Mammary epithelial cell (primary cell): ENCODE data around the gene RBM15B.
"Not testable (repeated sequence)": the region's sequence is repeated elsewhere in the genome, so short reads cannot be mapped to it uniquely, and the experiment has no call there.

ENCODE experiments used
- EZH2 ChIP-seq: IDR thresholded peaks from 2 replicates; pipeline ENCODE4 v1.6.1; 2012; ENCODE audit warnings: low read length, inconsistent platforms, borderline replicate concordance
- TF ChIP-seq, protein P1 (sequence below), 2 donors: IDR thresholded peaks in 1 of 2; conservative IDR thresholded peaks in 1 of 2; 2 replicates each; pipeline ENCODE4 v1.5.1; 2011 to 2012; ENCODE audit warnings: inconsistent platforms in 2 of 2, low read length in 2 of 2, mild to moderate bottlenecking in 2 of 2, control low read depth in 1 of 2, low read depth in 1 of 2; ENCODE audit not compliant: insufficient read depth in 1 of 2; ENCODE audit errors: extremely low read depth in 1 of 2

DNA sequence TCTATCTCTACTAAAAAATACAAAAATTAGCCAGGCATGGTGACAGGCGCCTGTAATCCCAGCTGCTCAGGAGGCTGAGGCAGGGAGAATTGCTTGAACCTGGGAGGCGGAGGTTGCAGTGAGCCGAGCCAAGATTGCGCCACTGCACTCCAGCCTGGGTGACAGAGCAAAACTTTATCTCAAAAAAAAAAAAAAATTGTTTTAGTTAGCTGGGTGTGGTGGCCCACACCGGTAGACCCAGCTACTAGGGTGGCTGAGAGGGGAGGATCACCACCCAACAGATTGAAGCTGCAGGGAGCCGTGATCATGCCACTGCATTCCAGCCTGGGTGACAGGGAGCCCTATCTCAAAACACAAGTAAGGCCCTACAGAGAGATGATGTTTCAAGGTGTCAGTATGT, 3.8 kb upstream of the RBM15B start:
- TF ChIP-seq, protein P1, sequence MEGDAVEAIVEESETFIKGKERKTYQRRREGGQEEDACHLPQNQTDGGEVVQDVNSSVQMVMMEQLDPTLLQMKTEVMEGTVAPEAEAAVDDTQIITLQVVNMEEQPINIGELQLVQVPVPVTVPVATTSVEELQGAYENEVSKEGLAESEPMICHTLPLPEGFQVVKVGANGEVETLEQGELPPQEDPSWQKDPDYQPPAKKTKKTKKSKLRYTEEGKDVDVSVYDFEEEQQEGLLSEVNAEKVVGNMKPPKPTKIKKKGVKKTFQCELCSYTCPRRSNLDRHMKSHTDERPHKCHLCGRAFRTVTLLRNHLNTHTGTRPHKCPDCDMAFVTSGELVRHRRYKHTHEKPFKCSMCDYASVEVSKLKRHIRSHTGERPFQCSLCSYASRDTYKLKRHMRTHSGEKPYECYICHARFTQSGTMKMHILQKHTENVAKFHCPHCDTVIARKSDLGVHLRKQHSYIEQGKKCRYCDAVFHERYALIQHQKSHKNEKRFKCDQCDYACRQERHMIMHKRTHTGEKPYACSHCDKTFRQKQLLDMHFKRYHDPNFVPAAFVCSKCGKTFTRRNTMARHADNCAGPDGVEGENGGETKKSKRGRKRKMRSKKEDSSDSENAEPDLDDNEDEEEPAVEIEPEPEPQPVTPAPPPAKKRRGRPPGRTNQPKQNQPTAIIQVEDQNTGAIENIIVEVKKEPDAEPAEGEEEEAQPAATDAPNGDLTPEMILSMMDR (conservative IDR thresholded peaks at IDR 0.05 in 1 of 2, IDR thresholded peaks at IDR 0.05 in 1 of 2; ENCODE audit: extremely low read depth in 1 of 2, insufficient read depth in 1 of 2, low read depth in 1 of 2, low read length in 2 of 2), result not testable (repeated sequence)
- TF ChIP-seq EZH2, result not testable (repeated sequence)
